Measurements from ENCODE around the gene KIRREL2. TPM values are rescaled to one million over a fixed set of nuclear protein-coding genes. Genes with fewer than 3 reads are reported as not detected.

The KIRREL2 gene
- total and polyA plus RNA-seq, 8 donors = 0.08 to 3.5 (median 2.4) TPM; not detected in 1

GRCh38 chr19:35870798-35871197, 14.1 kb downstream of the KIRREL2 start:
- Histone ChIP-seq H3K9me3 (no peaks in the 10 kb centered on the region), H3K4me1 (peaks cover 9 to 23% of the 10 kb centered on the region in 2 donors), H3K27ac (no peak overlapping the region), H3K36me3 (no peaks in the 10 kb centered on the region), H3K27me3 (peaks cover 0 to 69% of the 10 kb centered on the region in 2 donors), H3K4me3 (no peak overlapping the region)
- intact Hi-C loops (cut with DNase I) = no loop called here
- no peak for ATAC-seq
- DNase-seq = peak in 1 of 4 donors; percentile 53
- no peak for TF ChIP-seq CTCF (IDR thresholded peaks at IDR 0.05)

GRCh38 chr19:35871611-35872010, 14.9 kb downstream of the KIRREL2 start:
- Histone ChIP-seq H3K27ac (no peak overlapping the region), H3K4me1 (peaks cover 9 to 23% of the 10 kb centered on the region in 2 donors), H3K4me3 (no peak overlapping the region), H3K36me3 (no peaks in the 10 kb centered on the region), H3K27me3 (peaks cover 0 to 61% of the 10 kb centered on the region in 2 donors), H3K9me3 (no peaks in the 10 kb centered on the region)
- DNase-seq (peak in 1 of 4 donors; percentile 48), ATAC-seq (no peak)
- TF ChIP-seq CTCF (IDR thresholded peaks at IDR 0.05) = no peak
- intact Hi-C loops (cut with DNase I) = no loop called here

GRCh38 chr19:35872180-35872579, 15.5 kb downstream of the KIRREL2 start:
- H3K9me3 ChIP-seq = no peaks in the 10 kb centered on the region
- no peak overlapping the region for H3K4me3 ChIP-seq
- H3K27ac ChIP-seq = no peak overlapping the region
- intact Hi-C loops (cut with DNase I) = no loop called here
- H3K36me3 ChIP-seq = no peaks in the 10 kb centered on the region
- ATAC-seq (no peak), DNase-seq (no peak)
- peaks cover 9 to 23% of the 10 kb centered on the region in 2 donors for H3K4me1 ChIP-seq
- no peak for TF ChIP-seq CTCF (IDR thresholded peaks at IDR 0.05)
- H3K27me3 ChIP-seq = peaks cover 0 to 55% of the 10 kb centered on the region in 2 donors

GRCh38 chr19:35874392-35874930, 17.8 kb downstream of the KIRREL2 start:
- TF ChIP-seq CTCF (IDR thresholded peaks at IDR 0.05) = no peak
- Histone ChIP-seq H3K4me1 (peaks cover 3 to 10% of the 10 kb centered on the region in 2 donors), H3K36me3 (no peaks in the 10 kb centered on the region), H3K4me3 (no peak overlapping the region), H3K27ac (no peak overlapping the region), H3K27me3 (peaks cover 0 to 53% of the 10 kb centered on the region in 2 donors), H3K9me3 (no peaks in the 10 kb centered on the region)
- intact Hi-C loops (cut with DNase I) = no loop called here
- no peak for ATAC-seq
- peak in 1 of 4 donors; percentile 77 for DNase-seq

- no peak overlapping the region for H3K27ac ChIP-seq
- ATAC-seq = no peak
- intact Hi-C loops (cut with DNase I) = loop anchor here in 1 of 2 donors (5.0 kb wide), 1 partner anchor 53 kb away; no protein-coding TSS in a partner anchor
- H3K4me3 ChIP-seq = no peak overlapping the region
- peaks cover 0 to 26% of the 10 kb centered on the region in 2 donors for H3K27me3 ChIP-seq
- no peaks in the 10 kb centered on the region for H3K9me3 ChIP-seq
- no peaks in the 10 kb centered on the region for H3K36me3 ChIP-seq
- H3K4me1 ChIP-seq = peaks cover 0 to 5% of the 10 kb centered on the region in 2 donors
- no peak for DNase-seq
- TF ChIP-seq CTCF (IDR thresholded peaks at IDR 0.05) = no peak
These were observed 22.4 kb downstream of the KIRREL2 start for GRCh38 chr19:35879068-35879467.
